Heart right ventricle (tissue), 16 donors: Measurements from ENCODE around the gene RPSA. TPM values are rescaled to one million over a fixed set of nuclear protein-coding genes. Genes with fewer than 3 reads are reported as not detected.
A peak's percentile ranks its signal among the peaks of the same experiment; 100 is the strongest.
"Not testable (repeated sequence)": the region's sequence is repeated elsewhere in the genome, so short reads cannot be mapped to it uniquely, and the experiment has no call there.

Experiments
- ATAC-seq, 8 donors: fragments of 200-7000 bp; cut with Tn5 transposase; one replicate each; pipeline ENCODE4 v1.9.1; 2020; ENCODE audit warnings: mild to moderate bottlenecking in 8 of 8, moderate library complexity in 8 of 8, moderate number of reproducible peaks in 1 of 8
- DNase-seq, 2 donors: peaks; one replicate each; pipeline ENCODE4 v3.0.0-alpha.2; 2020
- H3K27ac ChIP-seq, 10 donors: fragments of 200-600 bp; sonication (generic) in 2 of 10; one replicate each; pipeline versions ENCODE4 v1.5.0 to v1.8.0; 2020 to 2022; ENCODE audit warnings: mild to moderate bottlenecking in 3 of 10
- H3K27me3 ChIP-seq, 7 donors: fragments of 200-600 bp; one replicate each; pipeline ENCODE4 v1.8.0; 2021 to 2022; ENCODE audit warnings: mild to moderate bottlenecking in 2 of 7
- H3K36me3 ChIP-seq, 9 donors: fragments of 200-600 bp; sonication (generic) in 1 of 9; one replicate each; pipeline versions ENCODE4 v1.5.0 to v1.8.0; 2020 to 2022; ENCODE audit warnings: mild to moderate bottlenecking in 2 of 9
- H3K4me1 ChIP-seq, 9 donors: fragments of 200-600 bp; sonication (generic) in 1 of 9; one replicate each; pipeline versions ENCODE4 v1.5.0 to v1.8.0; 2020 to 2022; ENCODE audit warnings: mild to moderate bottlenecking in 4 of 9
- H3K4me3 ChIP-seq, 10 donors: fragments of 200-600 bp; sonication (generic) in 2 of 10; one replicate each; pipeline versions ENCODE4 v1.5.0 to v1.8.0; 2020 to 2022; ENCODE audit warnings: mild to moderate bottlenecking in 7 of 10, moderate library complexity in 2 of 10
- H3K9me3 ChIP-seq, 11 donors: fragments of 200-600 bp in 10 of 11; sonication (generic) in 2 of 11; one replicate each; pipeline versions ENCODE4 v1.5.0 to v1.8.0; 2013 to 2022; ENCODE audit warnings: mild to moderate bottlenecking in 2 of 11, control low read depth in 1 of 11, moderate library complexity in 1 of 11
- CTCF ChIP-seq, 9 donors: fragments of 200-600 bp; sonication (generic) in 2 of 9; IDR thresholded peaks; one replicate each; pipeline versions ENCODE4 v1.5.0 to v1.8.0; 2021 to 2022; ENCODE audit warnings: antibody characterized with exemption in 9 of 9, mild to moderate bottlenecking in 5 of 9, moderate library complexity in 1 of 9
- WGBS, 2 donors: extraction: QIAGEN DNeasy Blood & Tissue Kit; methylation state at CpG; one replicate each; pipeline ENCODE4 v1.1.7; 2013; ENCODE audit warnings: inconsistent platforms in 1 of 2; 5-methylcytosine and 5-hydroxymethylcytosine counted together
- intact Hi-C, 10 donors: fragments of 100-400 bp; cut with DNase I; formaldehyde crosslinking; loops; one replicate each; pipeline versions ENCODE4 v1.11.1 to v1.14.2; 2022
- polyA plus RNA-seq, 2 donors: library from polyadenylated mRNA; stranded (reverse); fragments of 200-250 nt; gene quantifications; one replicate each; pipeline ENCODE4 v1.2.3, GENCODE V29; 2013
- total RNA-seq, 10 donors: library from RNA; stranded (reverse); fragmentation: NEBNext Ultra II Directional in 3 of 10; extraction: Animal tissue kit (Norgen Biotek cat#: 25700) in 3 of 10; gene quantifications; one replicate each; pipeline versions ENCODE4 v1.2.1 to v1.2.4, GENCODE V29; 2021 to 2023
- donor health status: Arrhythmogenic right ventricular cardiomyopathy.
- donor health status: ischemic (EF 13 %, LVEDD 7.1; RV severe dilation, severe dysfunction).
- donor health status: healthy with polysubstance abuse.
- donor health status: DM: no; HTN: yes; CAD: no.
- donor health status: DM: no; HTN: no; CAD: no.
- donor health status: ischemic (EF 25% LVEDD 6.9; RV normal size, moderate dysfunction).
- donor health status: ischemic (EF 25% LVEDD 5.7; RV mildly dilated, moderate dysfunction).
- donor health status: healthy.
- donor health status: DM: yes; HTN: yes; CAD: no.
- donor health status: Ischemic cardiomyopathy.
- donor health status: ischemic (EF 35%, LVEDD 5.7; RV mildly dilated, moderate dysfunction).
- donor health status: nonischemic (EF 11% LVEDD 7.7; RV severe dilation, severe dysfunction).
- donor health status: DM: yes; HTN: yes; CAD: no.
- donor health status: PGD.
- donor health status: ischemic (EF 29% LVEDD 5.4; RV normal size, mild dysfunction).
- donor health status: nonischemic (EF 23%, LVEDD 6.1; RV moderate dilation, normal function).

The RPSA gene
- total and polyA plus RNA-seq, 12 donors = 350 to 1,493 (median 410) TPM

- Histone ChIP-seq H3K9me3 (no peaks in the 10 kb centered on the region), H3K4me1 (peaks cover 0 to 21% (median 10%) of the 10 kb centered on the region in 9 donors), H3K27me3 (no peaks in the 10 kb centered on the region), H3K27ac (no peak overlapping the region), H3K4me3 (no peak overlapping the region), H3K36me3 (peaks cover 0 to 37% (median 30%) of the 10 kb centered on the region in 9 donors)
- DNase-seq = no peak
- WGBS, 2 donors = 93 to 96% methylated on average over 1 of the region's 1 CpG
- no peak for TF ChIP-seq CTCF (IDR thresholded peaks at IDR 0.05)
- intact Hi-C loops = loop anchor here in 9 of 10 donors (2.0 to 5.0 kb wide), 2 partner anchors 81 to 83 kb away; no protein-coding TSS in a partner anchor
- ATAC-seq = peak in 2 of 8 donors; percentile 19 to 29
Measured at GRCh38 chr3:39415983-39416382, 9.5 kb downstream of the RPSA start.

GRCh38 chr3:39416998-39417397 is 10.5 kb downstream of the RPSA start:
- not testable (repeated sequence) for H3K27ac ChIP-seq, H3K9me3 ChIP-seq, DNase-seq, H3K27me3 ChIP-seq, H3K4me3 ChIP-seq, ATAC-seq
- WGBS, 2 donors = 60 to 69% methylated on average over 3 of the region's 3 CpGs
- H3K36me3 ChIP-seq = peaks cover 0 to 27% (median 20%) of the 10 kb centered on the region in 9 donors
- H3K4me1 ChIP-seq = peaks cover 0 to 18% (median 10%) of the 10 kb centered on the region in 9 donors
- intact Hi-C loops = loop anchor here in 9 of 10 donors (2.0 to 5.0 kb wide), 2 partner anchors 80 to 82 kb away; no protein-coding TSS in a partner anchor

GRCh38 chr3:39418556-39419225 is 12.2 kb downstream of the RPSA start:
- intact Hi-C loops = loop anchor here in 7 of 10 donors (5.0 kb wide), 1 partner anchor 79 kb away; no protein-coding TSS in a partner anchor
- not testable (repeated sequence) for H3K9me3 ChIP-seq, ATAC-seq, H3K4me3 ChIP-seq, H3K27ac ChIP-seq, DNase-seq, H3K27me3 ChIP-seq
- Histone ChIP-seq H3K36me3 (peaks cover 0 to 10% (median 3%) of the 10 kb centered on the region in 9 donors), H3K4me1 (peaks cover 0 to 18% (median 10%) of the 10 kb centered on the region in 9 donors)
- 64 to 65% methylated on average over 12 to 14 of the region's 14 CpGs for WGBS, 2 donors

- ATAC-seq = no peak
- H3K27ac ChIP-seq = no peak overlapping the region
- H3K27me3 ChIP-seq = no peaks in the 10 kb centered on the region
- H3K4me3 ChIP-seq = no peak overlapping the region
- peaks cover 0 to 7% (median 0%) of the 10 kb centered on the region in 9 donors for H3K4me1 ChIP-seq
- 89 to 93% methylated on average over 2 of the region's 2 CpGs for WGBS, 2 donors
- no peaks in the 10 kb centered on the region for H3K36me3 ChIP-seq
- no peak for DNase-seq
- no peak for TF ChIP-seq CTCF (IDR thresholded peaks at IDR 0.05)
- intact Hi-C loops = loop anchor here in 7 of 10 donors (5.0 kb wide), 1 partner anchor 77 kb away; no protein-coding TSS in a partner anchor
- H3K9me3 ChIP-seq = no peaks in the 10 kb centered on the region
Measured at GRCh38 chr3:39419742-39420315, 13.3 kb downstream of the RPSA start.

- no peak for ATAC-seq
- 94% methylated on average over 2 of the region's 2 CpGs for WGBS, 2 donors
- Histone ChIP-seq H3K27ac (no peak overlapping the region), H3K4me1 (peaks cover 0 to 6% (median 0%) of the 10 kb centered on the region in 9 donors), H3K4me3 (no peak overlapping the region), H3K36me3 (no peaks in the 10 kb centered on the region), H3K27me3 (no peaks in the 10 kb centered on the region), H3K9me3 (no peaks in the 10 kb centered on the region)
- intact Hi-C loops = no loop called here
- no peak for TF ChIP-seq CTCF (IDR thresholded peaks at IDR 0.05)
- DNase-seq = no peak
Measured at GRCh38 chr3:39420543-39420942, 14.0 kb downstream of the RPSA start.
